ENCODE data around the gene GPR78. TPM values are rescaled to one million over a fixed set of nuclear protein-coding genes. Genes with fewer than 3 reads are reported as not detected.

The GPR78 gene
- total and polyA plus RNA-seq, 2 of the 13 experiments (the other 11 are each of a cell fraction or from before 2014, with no cell fraction given) = 0.01 to 0.07 TPM

GRCh38 chr4:8592366-8593263 is 12.4 kb downstream of the GPR78 start, which contains the start of gene CPZ (continued):
- TF ChIP-seq ZNF367 (CRISPR knock-in tag; IDR thresholded peaks at IDR 0.05; ENCODE audit: borderline replicate concordance) (no peak), NAIF1 (CRISPR knock-in tag; IDR thresholded peaks at IDR 0.05; ENCODE audit: borderline replicate concordance) (peak; percentile 96), ZNF777 (CRISPR knock-in tag; IDR thresholded peaks at IDR 0.05) (peak; percentile 67; the same call in 1 of the 2 replicates)

DNA sequence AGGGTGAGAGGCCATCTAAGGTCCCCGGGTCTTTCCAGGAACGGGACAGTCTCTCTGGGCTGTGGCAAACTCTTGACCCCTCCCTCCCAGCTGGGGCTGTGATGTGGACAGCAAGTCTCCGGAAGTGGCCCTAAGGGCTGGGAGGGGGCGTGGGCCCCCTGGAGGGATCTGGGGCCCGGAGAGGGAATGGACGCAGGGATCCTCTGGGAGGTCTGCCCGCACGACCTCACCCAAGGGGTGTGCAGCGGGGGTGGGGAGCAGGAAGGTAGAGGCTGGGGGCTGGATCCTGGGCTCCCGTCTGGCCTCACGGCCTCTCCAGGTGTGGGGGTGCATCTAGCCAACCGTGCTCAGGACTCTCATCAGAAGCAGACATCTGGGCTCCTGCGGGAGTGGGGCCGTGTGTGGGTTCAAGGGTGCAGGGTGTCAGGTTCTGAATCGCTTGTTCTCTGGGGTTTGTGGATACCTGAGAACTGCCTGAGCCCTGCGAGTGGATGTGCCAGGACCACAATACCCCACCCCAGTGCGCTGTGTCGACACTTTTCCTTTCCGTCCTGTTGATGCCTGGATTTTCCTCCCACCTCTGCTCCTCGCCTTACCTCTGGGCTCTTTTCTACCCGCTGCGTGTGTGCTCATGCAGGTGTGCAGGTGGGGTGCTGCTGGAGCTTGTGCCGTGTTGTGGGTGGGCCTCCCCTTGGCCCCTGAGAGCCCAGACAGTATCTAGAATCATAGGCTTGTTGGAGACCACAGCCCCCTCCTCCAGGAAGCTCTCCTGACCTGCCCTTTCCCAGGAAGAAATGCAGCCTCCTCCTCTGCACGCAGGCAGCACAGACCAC is 13.3 kb downstream of the GPR78 start:
- in situ Hi-C loops (cut with HindIII; ENCODE audit: extremely low pct_ligation_motif_present, low pct_unique_long_range_greater_than_20kb) (loop anchor here (5.0 kb wide), 1 partner anchor 121 kb away; no protein-coding TSS in a partner anchor), intact Hi-C loops (cut with micrococcal nuclease; ENCODE audit: unreplicated experiment) (loop anchor here (1.0 kb wide), 1 partner anchor 125 kb away; no protein-coding TSS in a partner anchor)
- TSS peak; percentile 62 for BruUV-seq (replicated peaks)
- Histone ChIP-seq H3K4me1 (ENCODE audit: insufficient read depth, low read length) (peaks cover 23% of the 10 kb centered on the region), H3K27me3 (ENCODE audit: control insufficient read depth in 1 of 2, insufficient read depth in 2 of 2, low read length in 2 of 2) (peaks cover 15 to 46% of the 10 kb centered on the region in 2 experiments), H3K79me2 (ENCODE audit: insufficient read depth, low read length) (no peaks in the 10 kb centered on the region), H2AFZ (ENCODE audit: low read length) (no peak overlapping the region), H3K4me2 (ENCODE audit: low read depth, low read length) (peak overlapping the region; percentile 47), H3K36me3 (replicated peaks in 1 of 2; ENCODE audit: control insufficient read depth in 1 of 2, insufficient read depth in 2 of 2, low read length in 2 of 2) (no peaks in the 10 kb centered on the region), H3K27ac (ENCODE audit: extremely low read length, insufficient read depth, low read length) (no peak overlapping the region), H4K20me1 (ENCODE audit: insufficient read depth, low read length) (peaks cover 5% of the 10 kb centered on the region; the same call in 1 of the 2 replicates), H3K9me3 (ENCODE audit: low read length) (no peaks in the 10 kb centered on the region), H3K4me3 (replicated peaks in 1 of 3; ENCODE audit: insufficient read depth in 1 of 3, low read depth in 2 of 3, low read length in 3 of 3) (peak overlapping the region in 2 of 3 experiments; percentile 36 to 50; a peak in 3 of 6 replicates), H3K9ac (ENCODE audit: insufficient read depth, low read depth, low read length) (no peak overlapping the region)
- DNase-seq (ENCODE audit: low spot score) = no peak
- peak; percentile 6 for ATAC-seq
- TF ChIP-seq BCL6 (CRISPR knock-in tag; IDR thresholded peaks at IDR 0.05) (0 out of 2 replicates have a peak, but pooled peaks have one; percentile 23), HOXA9 (CRISPR knock-in tag; IDR thresholded peaks at IDR 0.05; ENCODE audit: borderline replicate concordance) (no peak)
- CTCF ChIA-PET (ENCODE audit: low intra/inter-chr PET ratio, low total read pairs) = interaction anchor here (2.8 kb wide), 1 partner anchor 125 kb away, joined by 19 read pairs; no protein-coding TSS in a partner anchor
- POLR2A ChIA-PET = no interaction called here
- WGBS (ENCODE audit: low lambda C conversion rate) = 44% methylated on average over 8 of the region's 24 CpGs
- FAIRE-seq = no peak
